GM21526 (cell line): ENCODE data around the gene N4BP2.
A peak's percentile ranks its signal among the peaks of the same experiment; 100 is the strongest.
"Not testable (repeated sequence)": the region's sequence is repeated elsewhere in the genome, so short reads cannot be mapped to it uniquely, and the experiment has no call there.

Experiments used
- ATAC-seq: cut with Tn5 transposase; IDR thresholded peaks from one replicate; pipeline ENCODE4 v1.9.1; 2021; ENCODE audit warnings: moderate library complexity; ENCODE audit not compliant: unreplicated experiment, low FRiP score

N4BP2 gene

DNA sequence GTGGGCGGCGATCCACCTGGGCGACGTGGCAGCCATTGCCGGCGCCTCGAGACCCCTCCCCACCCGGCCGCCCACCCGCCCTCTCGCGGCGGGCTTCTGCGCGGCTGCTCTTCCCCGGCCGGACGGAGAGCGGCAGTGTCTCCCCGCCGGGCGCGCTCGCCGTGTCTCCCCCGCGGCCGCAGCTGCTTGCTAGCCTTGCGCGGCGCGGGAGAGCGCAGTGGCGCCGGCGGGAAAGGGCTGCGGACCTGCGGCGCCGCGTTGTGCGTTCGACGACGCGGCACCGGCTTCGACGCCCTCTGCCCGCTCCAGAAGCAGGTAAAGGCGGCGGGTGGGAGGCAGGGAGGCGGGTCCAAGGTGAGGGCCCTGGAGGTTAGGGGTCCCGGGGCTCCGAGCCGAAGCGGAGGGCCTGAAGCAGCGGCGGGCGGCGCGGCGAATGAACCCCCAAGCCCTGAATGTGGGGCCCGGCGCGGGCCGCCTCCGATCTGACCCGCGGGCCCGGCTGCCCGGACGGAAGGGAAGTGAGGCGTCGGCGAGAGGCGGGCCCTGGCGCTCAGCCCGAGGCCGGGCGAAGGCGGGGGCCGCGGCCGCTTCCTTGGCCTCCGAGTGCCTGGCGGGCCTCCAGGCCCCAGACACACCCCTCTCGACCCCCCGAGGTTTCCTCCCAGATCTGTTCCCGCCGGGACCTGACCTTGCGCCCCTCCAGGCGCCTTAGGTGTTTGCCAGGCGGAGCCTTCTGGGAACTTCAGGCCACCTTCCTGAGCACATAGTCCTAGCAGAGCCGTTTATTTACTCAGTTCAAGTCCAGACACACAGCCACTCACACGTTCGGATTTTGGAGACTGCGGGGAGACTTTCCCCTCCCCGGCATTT is at the start of gene N4BP2:
Gene N4BP2, plus strand, starts transcription at position 135 of the 870 bp plus-strand sequence. CDS start 40,491 bp downstream, outside the sequence.
- peak; percentile 55 for ATAC-seq

DNA sequence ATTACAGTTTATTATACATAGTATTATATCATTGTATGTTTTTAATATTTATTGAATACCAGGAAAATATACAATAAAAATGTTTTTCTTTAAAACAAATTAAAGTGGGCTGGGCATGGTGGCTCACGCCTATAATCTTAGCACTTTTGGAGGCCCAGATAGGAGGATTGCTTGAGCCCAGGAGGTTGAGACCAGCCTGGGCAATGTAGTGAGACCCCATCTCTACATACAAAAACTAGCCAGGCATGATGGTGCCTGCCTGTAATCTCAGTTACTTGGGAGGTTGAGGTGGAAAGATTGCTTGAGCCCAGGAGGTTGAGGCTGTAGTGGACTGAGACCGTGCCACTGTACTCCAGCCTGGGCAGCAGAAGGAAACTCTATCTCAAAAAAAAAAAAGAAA is 40.6 kb upstream of the N4BP2 start:
- ATAC-seq = no peak

GRCh38 chr4:40020221-40020620 is 36.4 kb upstream of the N4BP2 start:
- no peak for ATAC-seq

DNA sequence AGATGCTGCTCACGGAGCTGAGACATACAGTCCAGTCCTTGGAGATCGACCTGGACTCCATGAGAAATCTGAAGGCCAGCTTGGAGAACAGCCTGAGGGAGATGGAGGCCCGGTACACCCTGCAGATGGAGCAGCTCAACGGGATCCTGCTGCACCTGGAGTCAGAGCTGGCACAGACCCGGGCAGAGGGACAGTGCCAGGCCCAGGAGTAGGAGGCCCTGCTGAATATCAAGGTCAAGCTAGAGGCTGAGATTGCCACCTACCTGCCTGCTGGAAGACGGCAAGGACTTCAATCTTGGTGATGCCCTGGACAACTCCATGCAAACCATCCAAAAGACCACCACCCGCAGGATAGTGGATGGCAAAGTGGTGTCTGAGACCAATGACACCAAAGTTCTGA is 35.5 kb upstream of the N4BP2 start:
- not testable (repeated sequence) for ATAC-seq

DNA sequence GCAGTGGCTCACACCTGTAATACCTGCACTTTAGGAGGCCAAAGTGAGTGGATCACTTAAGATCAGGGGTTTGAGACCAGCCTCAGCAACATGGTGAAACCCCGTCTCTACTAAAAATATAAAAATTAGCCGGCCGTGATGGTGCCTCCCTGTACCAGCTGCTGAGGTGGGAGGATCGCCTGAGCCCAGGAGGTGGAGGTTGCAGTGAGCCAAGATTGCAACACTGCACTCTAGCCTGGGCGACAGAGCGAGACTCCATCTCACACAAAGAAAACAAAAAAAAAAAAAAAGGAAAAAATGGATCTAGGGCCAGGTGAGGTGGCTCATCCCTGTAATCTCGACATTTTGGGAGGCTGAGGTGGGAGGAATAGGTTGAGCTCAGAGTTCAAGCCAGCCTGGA is 32.6 kb upstream of the N4BP2 start:
- not testable (repeated sequence) for ATAC-seq

- ATAC-seq = no peak
Observed at GRCh38 chr4:40032785-40033184, 23.9 kb upstream of the N4BP2 start.

DNA sequence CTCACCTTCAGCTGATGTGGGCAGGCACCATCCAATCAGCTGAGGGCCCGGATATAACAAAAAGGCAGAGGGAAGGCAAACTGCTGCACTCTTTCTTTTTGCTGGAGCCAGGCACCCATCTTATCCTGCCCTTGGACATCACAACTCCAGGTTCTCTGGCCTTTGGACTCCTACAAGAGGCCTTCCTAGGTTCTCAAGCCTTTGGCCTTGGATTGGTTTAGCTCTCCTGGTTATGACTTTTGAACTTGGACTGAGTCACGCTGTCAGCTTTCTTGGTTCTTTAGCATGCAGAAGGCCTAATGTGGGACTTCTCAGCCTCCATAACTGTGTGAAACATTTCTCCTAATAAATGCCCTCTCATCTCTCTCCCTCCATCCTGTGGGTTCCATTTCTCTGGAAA is 23.0 kb upstream of the N4BP2 start:
- no peak for ATAC-seq

- ATAC-seq = no peak
Observed at GRCh38 chr4:40038977-40039376, 17.7 kb upstream of the N4BP2 start.

- ATAC-seq = no peak
Observed at GRCh38 chr4:40040908-40041307, 15.7 kb upstream of the N4BP2 start.

- no peak for ATAC-seq
Observed at GRCh38 chr4:40043786-40044185, 12.9 kb upstream of the N4BP2 start.

- no peak for ATAC-seq
Observed at GRCh38 chr4:40046311-40046980, 10.2 kb upstream of the N4BP2 start.

DNA sequence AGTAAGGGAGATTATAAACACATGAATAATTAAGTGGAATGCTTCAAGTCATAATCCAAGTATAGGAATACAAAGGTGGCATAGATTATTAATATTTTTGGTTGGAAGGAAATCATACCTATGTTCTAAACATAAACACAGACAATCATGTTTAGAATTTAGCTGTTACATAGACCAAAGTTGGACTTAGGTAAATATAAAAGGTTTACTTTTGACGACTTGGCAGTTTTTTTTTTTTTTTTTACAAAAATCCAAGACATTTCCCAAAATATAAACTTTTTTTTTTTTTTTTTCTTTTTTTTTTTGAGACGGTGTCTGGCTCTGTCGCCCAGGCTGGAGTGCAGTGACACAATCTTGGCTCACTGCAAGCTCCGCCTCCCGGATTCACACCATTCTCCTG is 3.5 kb upstream of the N4BP2 start:
- no peak for ATAC-seq

DNA sequence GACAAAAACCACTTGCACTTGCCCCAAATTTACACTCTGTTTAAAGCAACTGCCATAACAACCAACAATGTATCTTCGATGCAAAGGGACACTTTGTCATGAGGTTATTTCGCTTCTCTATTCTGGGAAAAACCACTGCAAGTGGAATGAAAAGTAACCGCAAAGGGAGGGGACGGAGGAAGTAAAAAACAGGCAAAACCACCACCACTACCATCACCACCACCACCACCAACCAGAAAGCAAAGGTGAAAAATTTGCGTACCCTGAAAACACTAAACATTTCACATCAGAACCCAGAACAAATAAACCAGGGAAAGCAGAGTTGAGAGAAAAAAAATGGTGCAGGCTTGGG is 1.2 kb upstream of the N4BP2 start:
- peak; percentile 7 for ATAC-seq

DNA sequence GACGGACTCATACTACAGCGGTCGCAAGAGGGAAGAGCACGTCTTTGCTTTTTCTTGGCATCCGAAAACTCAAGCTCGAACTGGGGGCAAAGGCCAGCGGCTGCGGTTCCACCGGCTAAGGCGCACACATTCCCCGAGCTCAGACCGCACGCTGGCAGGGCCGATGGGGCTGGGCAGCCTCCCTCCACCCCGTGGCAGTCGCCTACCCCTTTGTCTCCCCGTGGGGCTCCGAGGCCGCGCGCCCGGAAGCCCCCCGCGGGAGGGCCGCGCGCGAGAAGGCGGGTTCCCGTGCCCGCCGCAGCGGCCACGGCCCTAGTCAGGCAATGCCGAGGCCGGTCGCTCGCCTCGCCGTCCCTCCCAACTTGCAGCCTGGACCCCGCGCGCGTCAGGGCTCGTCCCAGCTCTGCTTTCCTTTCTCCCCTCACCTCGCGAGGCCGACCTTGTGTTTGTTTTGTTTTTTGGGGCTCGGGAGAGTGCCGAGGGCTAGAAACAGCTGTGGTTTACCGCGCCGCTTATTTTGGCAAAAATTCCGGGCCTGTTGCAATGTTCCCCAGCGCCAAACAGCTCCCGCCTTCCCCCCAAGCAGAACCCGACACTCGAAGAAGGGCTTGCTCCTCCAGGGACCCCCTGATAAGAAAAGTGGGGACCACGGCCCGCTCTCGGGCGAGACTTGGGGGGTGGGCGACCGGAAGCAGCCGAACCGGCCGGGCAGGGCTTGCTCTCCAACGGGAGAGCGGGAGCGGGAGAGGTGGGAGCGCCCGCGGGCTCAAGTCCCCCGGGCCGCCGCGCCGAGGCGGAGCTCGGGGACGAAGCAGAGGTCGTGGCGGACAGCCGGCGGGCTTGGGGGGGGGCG is 561 bp upstream of the N4BP2 start:
- peak; percentile 26 for ATAC-seq

DNA sequence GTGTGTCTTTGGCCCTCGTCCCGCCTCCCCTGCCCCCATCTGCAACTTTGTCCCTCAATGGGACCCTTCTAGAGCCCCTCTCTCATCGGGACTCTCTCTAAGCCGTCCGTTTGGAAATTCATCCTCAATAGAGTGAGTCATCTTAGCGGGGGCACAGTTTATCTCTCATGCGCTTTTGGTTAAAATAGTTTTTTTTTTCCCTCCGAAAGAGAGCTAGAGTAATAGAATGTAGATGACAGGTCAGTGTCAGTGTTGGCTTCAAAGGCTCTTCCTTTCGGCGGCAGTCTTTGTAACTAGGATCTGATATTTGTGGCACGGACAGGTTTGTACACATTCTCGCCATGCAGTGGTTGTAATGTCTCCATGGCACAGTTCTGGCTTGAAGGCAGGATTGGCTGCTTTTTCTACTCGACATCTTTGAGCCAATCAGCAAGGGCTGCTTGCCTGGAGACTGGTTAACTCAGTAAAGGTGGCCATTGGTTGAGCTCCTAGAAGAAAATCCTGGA is 989 bp downstream of the N4BP2 start:
- ATAC-seq = peak; percentile 58

GRCh38 chr4:40058121-40058520 is 1.5 kb downstream of the N4BP2 start:
- no peak for ATAC-seq

DNA sequence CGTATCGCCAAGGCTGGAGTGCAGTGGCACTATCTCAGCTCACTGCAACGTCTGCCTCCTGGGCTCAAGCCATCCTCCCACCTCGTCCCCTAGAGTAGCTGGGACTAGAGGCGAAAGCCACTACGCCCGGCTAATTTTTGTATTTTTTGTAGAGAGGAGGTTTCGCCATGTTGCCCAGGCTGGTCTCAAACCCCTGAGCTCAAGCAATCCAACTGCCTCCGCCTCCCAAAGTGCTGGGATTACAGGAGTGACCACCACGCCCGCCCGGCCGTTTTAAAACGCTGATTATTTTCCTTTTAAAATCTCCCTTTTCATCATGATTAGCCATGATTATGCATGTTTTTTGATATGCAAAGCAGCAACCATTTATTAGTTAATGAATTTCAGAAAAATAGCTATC is 2.2 kb downstream of the N4BP2 start:
- ATAC-seq = no peak

- no peak for ATAC-seq
Observed at GRCh38 chr4:40059362-40059761, 2.7 kb downstream of the N4BP2 start.

DNA sequence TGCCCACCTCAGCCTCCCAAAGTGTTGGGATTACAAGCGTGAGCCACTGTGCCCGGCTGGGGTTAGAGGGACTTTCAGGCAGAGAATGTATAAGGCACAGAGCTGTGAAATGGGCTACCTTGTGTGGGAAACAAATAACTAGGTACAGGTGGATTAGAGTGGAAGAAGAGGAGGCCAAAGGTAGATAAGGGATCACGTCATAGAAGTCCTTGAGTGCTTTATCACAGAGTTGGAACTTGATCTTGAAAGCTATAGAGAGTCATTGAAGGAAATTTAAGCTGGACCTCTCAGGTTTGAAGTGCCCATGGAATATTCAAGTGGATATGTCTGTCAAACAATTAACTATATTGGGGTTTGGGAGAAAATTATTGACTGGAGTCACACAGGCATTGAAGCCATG is 8.4 kb downstream of the N4BP2 start:
- ATAC-seq = no peak

DNA sequence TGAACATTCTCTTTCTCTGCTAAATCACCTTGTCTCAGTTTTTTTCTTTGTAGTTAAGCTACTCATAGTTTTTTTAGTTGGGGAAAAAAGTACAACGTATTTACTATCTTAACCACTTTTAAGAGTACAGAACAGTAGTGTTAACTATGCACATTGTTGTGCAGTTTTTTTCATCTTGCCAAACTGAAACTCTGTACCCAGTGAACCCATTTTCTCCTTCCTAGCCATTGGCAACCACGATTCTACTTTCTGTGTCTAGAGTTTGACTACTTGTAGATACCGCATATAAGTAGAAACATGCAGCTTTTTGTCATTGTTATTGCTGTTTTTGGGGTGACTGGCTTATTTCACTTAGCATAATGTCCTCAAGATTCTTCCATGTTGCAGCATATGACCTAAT is 10.0 kb downstream of the N4BP2 start:
- ATAC-seq = no peak

GRCh38 chr4:40070387-40070786 is 13.7 kb downstream of the N4BP2 start:
- no peak for ATAC-seq
